Vagina (tissue), 2 donors: ENCODE results near the gene SEMA6A. TPM values are rescaled to one million over a fixed set of nuclear protein-coding genes. Genes with fewer than 3 reads are reported as not detected.

ENCODE experiments used
- DNase-seq, 2 donors: peaks; one replicate each; pipeline ENCODE4 v3.0.0-alpha.2; 2017; ENCODE audit errors: extremely low spot score in 2 of 2
- H3K27ac ChIP-seq: fragments of 200-600 bp; sonication (generic); one replicate; pipeline ENCODE4 v1.5.1; 2019
- H3K27me3 ChIP-seq: fragments of 200-600 bp; sonication (generic); one replicate; pipeline ENCODE4 v1.5.1; 2019
- H3K36me3 ChIP-seq, 2 donors: fragments of 200-600 bp; sonication (generic); one replicate each; pipeline ENCODE4 v1.5.1; 2017 to 2019
- H3K4me1 ChIP-seq: fragments of 200-600 bp; sonication (generic); one replicate; pipeline ENCODE4 v1.5.1; 2019
- H3K4me3 ChIP-seq, 2 donors: fragments of 200-600 bp; sonication (generic); 1 replicate in 1 of 2; 2 replicates in 1 of 2; pipeline ENCODE4 v1.5.1; 2016 to 2019
- H3K9me3 ChIP-seq: fragments of 200-600 bp; sonication (generic); one replicate; pipeline ENCODE4 v1.5.1; 2019
- POLR2A ChIP-seq, 2 donors: fragments of 450-650 bp; IDR thresholded peaks; one replicate each; pipeline ENCODE4 v1.6.1; 2017; ENCODE audit warnings: antibody characterized with exemption in 2 of 2, mild to moderate bottlenecking in 2 of 2, moderate library complexity in 2 of 2
- POLR2AphosphoS5 ChIP-seq, 2 donors: sonication (generic); formaldehyde crosslinking; IDR thresholded peaks; one replicate each; pipeline ENCODE4 v1.9.0; 2017; ENCODE audit warnings: antibody characterized with exemption in 2 of 2, mild to moderate bottlenecking in 2 of 2, low read depth in 1 of 2; ENCODE audit not compliant: insufficient read depth in 1 of 2
- intact Hi-C: fragments of 100-400 bp; cut with DNase I; formaldehyde crosslinking; loops from one replicate; pipeline ENCODE4 v1.15.1; 2023
- total RNA-seq: library from RNA; depleted of rRNA; stranded (reverse); fragments of >200 nt; gene quantifications from one replicate; pipeline ENCODE4 v1.2.3, GENCODE V29; 2016
- TF ChIP-seq, protein P1 (sequence below), 3 experiments: fragments of 450-650 bp in 2 of 3; fragments of 200-600 bp in 1 of 3; sonication (generic) in 1 of 3; IDR thresholded peaks; one replicate each; pipeline ENCODE4 v1.5.1; 2017 to 2019; ENCODE audit warnings: antibody characterized with exemption in 3 of 3, mild to moderate bottlenecking in 2 of 3, moderate library complexity in 2 of 3

SEMA6A gene
- total RNA-seq, 1 donor from 2014 or later, result 28.7 TPM

DNA sequence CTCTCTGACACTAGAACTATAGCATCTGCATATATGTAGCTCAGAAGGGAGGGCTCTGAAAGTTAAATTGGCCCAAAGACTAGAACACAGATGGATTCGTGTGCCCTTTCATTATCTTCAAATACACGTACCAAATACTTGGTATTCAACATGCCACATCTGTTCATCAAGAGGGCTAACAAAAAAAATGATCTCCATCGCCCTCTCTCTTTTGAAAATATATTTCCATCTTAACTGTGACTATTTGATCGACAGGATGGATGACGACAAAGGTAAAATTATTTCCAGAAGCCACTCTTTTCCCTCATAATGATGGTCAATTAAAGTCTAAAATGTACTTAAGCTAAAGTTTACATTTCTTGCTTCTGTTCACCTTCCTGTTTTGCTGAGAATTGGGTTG, 77.0 kb downstream of the SEMA6A start:
- Histone ChIP-seq H3K36me3 (peaks cover 0 to 25% of the 10 kb centered on the region in 2 donors), H3K27me3 (no peaks in the 10 kb centered on the region), H3K9me3 (no peaks in the 10 kb centered on the region), H3K4me3 (no peak overlapping the region), H3K4me1 (peaks cover 2% of the 10 kb centered on the region), H3K27ac (no peak overlapping the region)
- intact Hi-C loops, result no loop called here
- no peak for DNase-seq
- TF ChIP-seq, protein P1, sequence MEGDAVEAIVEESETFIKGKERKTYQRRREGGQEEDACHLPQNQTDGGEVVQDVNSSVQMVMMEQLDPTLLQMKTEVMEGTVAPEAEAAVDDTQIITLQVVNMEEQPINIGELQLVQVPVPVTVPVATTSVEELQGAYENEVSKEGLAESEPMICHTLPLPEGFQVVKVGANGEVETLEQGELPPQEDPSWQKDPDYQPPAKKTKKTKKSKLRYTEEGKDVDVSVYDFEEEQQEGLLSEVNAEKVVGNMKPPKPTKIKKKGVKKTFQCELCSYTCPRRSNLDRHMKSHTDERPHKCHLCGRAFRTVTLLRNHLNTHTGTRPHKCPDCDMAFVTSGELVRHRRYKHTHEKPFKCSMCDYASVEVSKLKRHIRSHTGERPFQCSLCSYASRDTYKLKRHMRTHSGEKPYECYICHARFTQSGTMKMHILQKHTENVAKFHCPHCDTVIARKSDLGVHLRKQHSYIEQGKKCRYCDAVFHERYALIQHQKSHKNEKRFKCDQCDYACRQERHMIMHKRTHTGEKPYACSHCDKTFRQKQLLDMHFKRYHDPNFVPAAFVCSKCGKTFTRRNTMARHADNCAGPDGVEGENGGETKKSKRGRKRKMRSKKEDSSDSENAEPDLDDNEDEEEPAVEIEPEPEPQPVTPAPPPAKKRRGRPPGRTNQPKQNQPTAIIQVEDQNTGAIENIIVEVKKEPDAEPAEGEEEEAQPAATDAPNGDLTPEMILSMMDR (IDR thresholded peaks at IDR 0.05), result no peak
- TF ChIP-seq POLR2AphosphoS5 (IDR thresholded peaks at IDR 0.05; ENCODE audit: insufficient read depth in 1 of 2, low read depth in 1 of 2) (no peak), POLR2A (IDR thresholded peaks at IDR 0.05) (no peak)

DNA sequence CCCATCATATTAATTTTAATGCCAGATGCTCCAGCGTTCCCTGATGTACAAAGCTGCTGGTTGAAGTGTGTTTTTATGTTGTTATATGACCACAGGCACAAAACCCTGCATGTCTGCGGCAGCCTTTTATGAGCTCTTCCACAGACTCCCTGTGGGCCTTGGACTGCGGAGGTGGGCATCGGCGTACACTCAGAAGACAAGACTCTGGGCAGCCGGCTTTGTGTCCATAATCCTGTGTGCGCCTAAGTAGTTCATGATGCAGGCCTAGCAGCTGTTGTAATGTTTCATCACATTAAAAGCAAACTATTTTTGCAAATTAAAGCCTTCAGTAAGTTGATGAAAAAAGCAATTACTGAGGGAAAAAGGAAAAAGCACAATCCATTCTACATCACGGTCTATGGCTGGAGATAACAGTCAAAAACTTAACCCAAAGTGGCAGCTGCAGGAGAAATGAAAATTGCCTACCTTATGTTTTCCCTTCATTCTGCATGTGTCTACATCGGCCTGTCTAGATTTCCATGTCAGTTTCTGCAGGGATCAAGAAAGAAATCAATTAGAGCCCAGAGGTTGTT, 78.8 kb downstream of the SEMA6A start:
- Histone ChIP-seq H3K4me1 (no peaks in the 10 kb centered on the region), H3K36me3 (peaks cover 0 to 32% of the 10 kb centered on the region in 2 donors), H3K27me3 (no peaks in the 10 kb centered on the region), H3K4me3 (no peak overlapping the region), H3K27ac (no peak overlapping the region), H3K9me3 (no peaks in the 10 kb centered on the region)
- DNase-seq, result no peak
- TF ChIP-seq POLR2A (IDR thresholded peaks at IDR 0.05) (no peak), POLR2AphosphoS5 (IDR thresholded peaks at IDR 0.05; ENCODE audit: insufficient read depth in 1 of 2, low read depth in 1 of 2) (no peak)
- TF ChIP-seq, protein P1 (IDR thresholded peaks at IDR 0.05), result no peak
- intact Hi-C loops, result no loop called here

DNA sequence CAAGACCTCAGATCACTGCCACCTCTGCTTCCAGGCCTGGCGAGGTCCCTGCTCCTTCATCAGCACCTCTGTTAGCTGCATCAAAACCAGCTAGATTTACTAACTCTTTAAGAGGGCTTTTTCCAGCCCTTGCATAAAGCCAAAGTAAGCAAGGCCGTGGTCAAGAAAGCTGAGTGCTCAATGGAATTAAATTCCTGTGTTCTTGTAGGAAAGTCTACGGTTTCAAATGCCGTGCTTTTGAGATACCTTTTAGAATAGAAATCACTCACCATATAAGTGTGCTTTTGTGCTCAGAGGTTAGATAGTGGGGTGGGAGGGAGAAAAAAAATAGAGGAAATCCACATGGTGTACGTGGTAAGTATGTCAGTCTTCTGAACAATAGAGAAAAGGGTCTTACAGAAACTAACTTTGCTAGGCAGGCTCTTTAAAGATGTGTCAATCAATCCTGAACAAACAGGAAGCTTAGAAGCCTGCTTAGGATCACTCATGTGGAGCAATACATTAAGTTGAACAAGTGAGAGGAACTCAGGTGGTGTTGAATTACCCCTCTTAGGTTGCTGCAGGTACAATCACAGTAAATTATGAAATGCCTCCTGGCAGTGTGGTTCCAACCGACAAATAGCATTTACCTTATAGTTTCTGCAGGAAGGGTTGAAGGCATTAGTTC, 79.7 kb downstream of the SEMA6A start:
- DNase-seq, result no peak
- no peak for TF ChIP-seq POLR2A (IDR thresholded peaks at IDR 0.05)
- no peak for TF ChIP-seq POLR2AphosphoS5 (IDR thresholded peaks at IDR 0.05; ENCODE audit: insufficient read depth in 1 of 2, low read depth in 1 of 2)
- TF ChIP-seq, protein P1 (IDR thresholded peaks at IDR 0.05), result no peak

DNA sequence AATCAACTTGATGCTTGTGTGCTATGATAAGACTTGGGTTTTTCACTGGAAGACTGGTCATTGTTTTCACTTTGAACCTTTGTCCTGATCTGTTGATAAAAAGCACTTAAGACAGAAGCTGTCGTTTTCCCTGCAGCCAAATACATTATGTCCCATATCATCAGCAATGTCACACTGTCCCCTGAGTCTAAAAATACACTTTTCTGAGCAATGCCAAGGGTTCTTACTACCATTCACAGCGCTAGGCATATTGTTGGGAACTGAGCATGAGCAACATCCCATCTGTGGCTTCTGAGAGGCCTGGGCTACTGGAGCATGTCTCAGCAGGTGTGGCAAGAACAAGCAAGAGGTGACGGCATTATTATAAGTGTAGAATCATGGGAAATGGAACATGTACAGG, 81.8 kb downstream of the SEMA6A start:
- Histone ChIP-seq H3K27me3 (no peaks in the 10 kb centered on the region), H3K4me1 (no peaks in the 10 kb centered on the region), H3K27ac (no peak overlapping the region), H3K36me3 (peaks cover 0 to 32% of the 10 kb centered on the region in 2 donors), H3K9me3 (no peaks in the 10 kb centered on the region), H3K4me3 (no peak overlapping the region)
- no peak for DNase-seq
- TF ChIP-seq, protein P1 (IDR thresholded peaks at IDR 0.05), result no peak
- TF ChIP-seq POLR2AphosphoS5 (IDR thresholded peaks at IDR 0.05; ENCODE audit: insufficient read depth in 1 of 2, low read depth in 1 of 2), result no peak
- intact Hi-C loops, result no loop called here

More for the DNA sequence above, 79.7 kb downstream of the SEMA6A start:
- H3K9me3 ChIP-seq, result no peaks in the 10 kb centered on the region
- peaks cover 0 to 32% of the 10 kb centered on the region in 2 donors for H3K36me3 ChIP-seq
- H3K4me3 ChIP-seq, result no peak overlapping the region
- no peak overlapping the region for H3K27ac ChIP-seq
- intact Hi-C loops, result no loop called here
- no peaks in the 10 kb centered on the region for H3K27me3 ChIP-seq
- no peaks in the 10 kb centered on the region for H3K4me1 ChIP-seq

DNA sequence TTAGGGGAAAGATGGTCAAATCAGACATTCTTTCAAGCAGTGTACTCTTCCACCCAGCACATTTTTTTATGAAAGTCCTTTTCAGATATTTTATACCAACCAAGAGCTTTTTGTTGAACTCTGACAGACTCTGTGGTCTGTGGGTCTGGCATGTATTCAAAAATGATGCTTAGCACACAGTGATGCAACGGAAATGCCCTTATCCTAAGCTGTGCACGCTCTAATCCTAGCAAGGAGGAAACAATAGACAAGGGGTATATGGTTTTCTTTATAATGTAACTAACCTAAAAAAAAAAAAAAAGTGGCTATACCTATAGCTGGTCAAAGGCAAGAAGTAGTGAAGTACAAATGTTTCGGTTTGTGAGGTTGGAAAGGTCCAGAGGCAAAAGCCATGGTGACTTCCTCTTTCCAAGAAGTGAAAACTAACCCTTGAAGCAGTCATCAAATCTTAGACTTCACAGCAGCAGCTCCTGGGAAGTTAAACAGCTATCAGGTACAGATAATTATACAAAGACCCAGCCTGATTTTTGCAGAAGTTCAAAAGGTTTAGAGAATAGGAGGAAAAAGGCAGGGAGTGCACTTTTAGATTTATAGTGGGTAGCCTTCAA, 82.5 kb downstream of the SEMA6A start:
- DNase-seq, result no peak
- H3K27me3 ChIP-seq, result no peaks in the 10 kb centered on the region
- H3K4me3 ChIP-seq, result no peak overlapping the region
- no peak overlapping the region for H3K27ac ChIP-seq
- peaks cover 0 to 32% of the 10 kb centered on the region in 2 donors for H3K36me3 ChIP-seq
- no peaks in the 10 kb centered on the region for H3K4me1 ChIP-seq
- TF ChIP-seq POLR2A (IDR thresholded peaks at IDR 0.05) (no peak), POLR2AphosphoS5 (IDR thresholded peaks at IDR 0.05; ENCODE audit: insufficient read depth in 1 of 2, low read depth in 1 of 2) (no peak)
- TF ChIP-seq, protein P1 (IDR thresholded peaks at IDR 0.05), result no peak
- intact Hi-C loops, result no loop called here
- no peaks in the 10 kb centered on the region for H3K9me3 ChIP-seq
